Measurements from ENCODE around the gene MGLL.

The MGLL gene

DNA sequence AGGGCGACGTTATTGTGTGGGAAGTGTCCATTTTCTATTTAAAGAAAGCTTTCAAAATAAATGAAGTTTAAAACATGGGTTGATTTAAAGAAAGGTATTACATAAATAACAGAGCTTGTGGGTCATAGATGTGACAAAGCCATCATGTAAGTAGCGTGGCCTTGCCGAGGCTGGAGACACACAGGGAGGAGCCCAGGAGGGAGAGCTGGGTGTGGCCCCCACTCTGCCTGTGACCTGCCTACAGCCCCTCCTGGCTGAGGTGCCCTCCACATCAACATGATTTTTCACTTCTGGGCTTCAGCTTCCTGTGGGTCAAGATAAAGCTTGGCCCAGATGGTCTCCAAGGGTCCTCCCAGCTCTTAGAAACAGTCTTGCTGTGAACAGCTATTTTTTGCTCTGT lies 12.5 kb upstream of the MGLL start:
- no peak for DNase-seq

DNA sequence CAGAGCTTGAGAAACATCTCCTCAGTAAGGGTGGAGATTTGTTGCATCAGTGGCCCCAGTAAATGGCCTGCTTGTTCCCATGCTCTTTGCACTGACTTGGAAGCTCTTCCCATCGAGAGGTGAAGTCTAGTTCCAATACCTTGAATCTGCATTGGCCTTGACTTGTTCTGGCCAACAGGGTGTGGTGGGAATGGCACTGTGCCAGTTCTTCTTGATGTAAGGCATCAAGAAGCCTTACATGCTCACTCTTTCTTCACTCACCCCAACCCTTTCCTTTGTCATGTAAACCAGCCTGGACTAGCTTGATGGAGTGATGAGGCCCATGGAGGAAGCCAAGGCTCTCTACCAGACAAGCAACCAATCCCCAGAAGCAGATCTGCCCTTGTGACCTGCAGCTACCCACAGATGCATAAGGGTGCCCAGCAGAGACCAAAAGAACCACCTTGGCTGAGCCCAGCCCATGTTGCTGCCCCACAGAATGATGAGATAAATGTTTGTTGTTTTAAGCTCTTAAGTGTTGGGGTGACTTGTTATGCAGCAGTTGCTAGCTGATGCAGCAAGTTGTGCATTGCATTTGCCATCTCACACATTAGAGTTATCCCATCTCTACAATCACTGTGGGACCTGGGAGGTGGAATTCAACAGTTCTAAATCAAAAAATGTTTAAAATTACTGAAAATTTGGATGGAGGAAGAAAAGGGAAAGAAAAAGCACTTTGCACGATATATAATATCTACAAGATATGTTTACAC lies 11.1 kb upstream of the MGLL start:
- DNase-seq = no peak

DNA sequence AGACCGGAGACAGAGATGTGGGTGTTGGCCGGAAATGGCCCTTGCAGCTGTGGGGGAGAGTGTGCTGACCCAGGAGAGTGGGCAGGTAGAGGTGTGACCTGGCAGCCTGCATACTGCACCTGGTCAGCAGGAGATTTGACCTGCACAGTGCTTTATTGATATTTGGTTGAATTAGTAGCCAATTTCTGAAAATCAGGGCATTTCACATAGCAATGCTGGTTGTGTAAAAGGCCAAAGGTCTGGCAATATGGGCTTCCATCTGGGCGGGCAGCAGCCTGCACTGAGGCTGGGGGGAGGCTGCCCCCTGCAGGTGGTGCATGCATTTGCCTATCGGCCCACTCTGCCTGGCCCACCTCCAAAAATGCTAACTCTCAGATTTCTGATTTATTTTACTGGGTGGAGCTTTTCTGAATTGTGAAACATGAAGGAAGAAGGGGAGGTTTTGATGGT lies 9.4 kb upstream of the MGLL start:
- DNase-seq = no peak

DNA sequence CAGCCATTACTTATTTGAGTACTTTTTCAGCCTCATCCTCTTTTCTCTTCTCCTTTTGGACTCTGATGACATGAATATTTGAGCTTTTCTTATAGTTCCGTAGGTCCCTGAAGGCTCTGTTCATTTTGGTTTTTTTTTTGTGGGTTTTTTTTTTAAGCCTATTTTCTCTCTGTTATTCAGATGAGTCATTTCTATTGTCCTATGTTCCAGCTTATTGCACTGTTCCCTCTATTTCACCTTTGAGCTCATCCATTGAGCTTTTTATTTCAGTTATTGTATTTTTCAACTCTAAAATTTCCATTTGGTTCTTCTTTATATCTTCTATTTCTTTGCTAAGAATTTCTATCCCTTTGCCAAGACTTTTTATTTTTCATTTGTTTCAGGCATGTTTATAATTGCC lies 7.2 kb upstream of the MGLL start:
- no peak for DNase-seq

DNA sequence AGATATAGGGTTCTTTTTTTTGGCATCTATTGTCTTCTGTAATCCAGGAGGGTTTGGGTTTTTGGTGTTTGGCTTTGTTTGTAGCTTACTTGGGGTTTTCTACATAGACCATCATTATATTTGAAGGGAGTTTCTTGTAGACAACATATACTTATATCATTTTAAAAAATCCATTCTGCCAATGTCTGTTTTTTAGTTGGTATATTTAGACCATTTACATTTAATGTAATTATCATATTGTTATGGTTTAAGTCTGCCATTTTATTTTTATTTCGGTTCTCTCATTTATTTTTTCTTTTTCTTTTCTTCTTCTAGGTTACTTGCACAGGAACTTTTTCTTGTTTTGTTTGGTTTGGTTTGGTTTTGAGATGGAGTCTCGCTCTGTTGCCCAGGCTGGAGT lies 5.5 kb upstream of the MGLL start:
- no peak for DNase-seq

DNA sequence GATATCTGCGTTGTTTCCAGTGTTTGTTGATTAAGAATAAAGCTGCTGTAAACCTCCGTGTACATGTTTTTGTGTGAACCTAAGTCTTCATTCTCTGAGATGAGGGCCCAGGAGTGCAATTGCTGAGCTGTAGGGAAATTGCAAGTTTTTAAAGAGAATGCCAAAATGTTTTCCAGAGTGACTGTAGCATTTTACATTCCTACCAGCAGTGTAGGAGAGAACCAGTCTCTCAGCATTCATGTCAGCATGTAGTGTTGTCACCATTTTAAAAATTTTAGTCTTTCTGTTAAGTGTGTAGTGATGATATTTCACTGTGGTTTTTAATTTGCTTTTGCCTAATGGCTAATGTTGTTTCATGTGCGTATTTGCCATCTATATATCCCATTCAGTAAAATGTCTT lies 3.4 kb upstream of the MGLL start:
- no peak for DNase-seq

DNA sequence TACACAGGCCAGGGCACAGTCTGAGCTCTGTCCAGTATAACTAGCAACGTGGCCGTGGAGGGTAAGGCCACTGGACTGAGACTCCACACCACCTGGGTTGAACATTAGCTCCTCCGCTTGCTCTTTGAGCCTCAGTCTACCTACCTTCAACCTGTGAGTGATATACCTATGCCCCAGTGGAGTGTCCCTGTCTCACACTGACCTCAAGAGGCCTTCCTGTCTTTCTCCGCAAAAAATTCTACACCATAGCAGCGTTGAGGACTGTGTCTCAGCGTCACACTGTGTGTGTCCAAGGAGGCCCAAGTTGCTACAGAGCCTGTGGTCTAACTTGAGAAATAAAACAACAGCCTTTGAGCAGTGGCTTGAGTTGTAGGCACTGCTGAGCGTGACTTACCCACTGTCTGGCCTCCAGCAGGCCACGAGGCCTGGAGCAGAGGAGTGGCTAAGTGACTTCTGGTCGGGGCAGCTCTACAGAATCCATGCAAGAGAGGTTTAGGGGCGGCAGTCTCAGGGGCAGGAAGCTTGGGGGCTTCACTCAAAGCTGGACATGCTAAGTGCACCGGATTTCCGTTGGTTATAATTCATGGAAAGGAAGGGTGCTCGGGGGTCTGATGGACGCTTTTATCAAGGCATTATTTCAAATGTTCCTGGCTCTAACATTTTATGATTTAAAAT lies 2.0 kb upstream of the MGLL start:
- no peak for DNase-seq

DNA sequence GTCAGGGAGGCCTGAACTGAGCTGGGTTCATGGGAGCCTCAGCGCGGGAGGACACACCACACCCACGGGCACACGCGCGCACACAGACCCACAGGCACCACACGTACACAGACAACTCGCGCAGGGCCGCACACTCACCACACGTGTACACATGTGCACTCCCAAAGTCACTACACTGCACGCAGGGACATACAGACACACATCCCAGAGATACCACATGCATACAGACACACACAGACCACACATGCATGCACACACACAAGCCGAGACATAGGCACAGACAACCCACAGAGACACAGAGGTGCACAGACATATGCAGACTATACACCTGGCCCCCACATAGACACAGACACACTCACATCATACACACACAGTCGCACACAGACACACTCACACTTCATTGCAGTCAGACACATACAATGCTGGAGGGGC lies 1.1 kb upstream of the MGLL start:
- DNase-seq = no peak

DNA sequence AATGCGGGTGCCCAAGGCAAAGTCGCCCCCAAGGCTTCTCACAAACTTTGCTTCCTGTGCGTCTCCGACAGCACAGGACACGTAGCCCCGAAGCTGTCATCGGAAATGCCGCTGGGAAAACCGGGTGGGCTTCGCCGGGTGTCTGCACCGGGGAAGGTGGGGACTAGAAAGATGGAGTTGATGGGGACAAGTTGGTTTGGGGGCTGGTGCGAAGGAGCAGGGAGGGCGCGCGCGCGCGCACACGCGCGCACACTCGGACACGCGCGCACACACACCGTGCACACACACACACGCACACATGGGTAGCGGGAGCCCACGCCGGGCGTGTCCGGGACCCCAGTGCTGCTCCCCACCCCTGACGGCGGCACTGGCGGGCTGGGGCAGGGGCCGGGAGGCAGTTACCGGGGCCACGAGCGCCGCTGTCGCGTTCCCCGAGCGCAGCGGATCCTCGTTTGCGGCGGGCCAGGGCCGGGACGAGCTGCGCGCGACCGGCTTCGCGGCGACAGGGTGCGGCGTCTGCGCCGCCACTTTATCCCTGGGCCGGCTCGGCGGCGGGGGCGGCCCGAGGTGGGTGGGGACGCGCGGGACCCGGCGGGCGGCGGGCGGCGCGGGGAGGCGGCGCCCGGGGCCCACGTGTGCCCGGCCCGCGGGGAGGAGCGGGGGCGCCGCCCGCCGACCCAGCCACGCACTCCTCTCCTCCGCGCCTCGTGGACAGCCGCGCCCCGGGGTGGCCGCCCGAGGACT lies 539 bp upstream of the MGLL start:
- no peak for DNase-seq

DNA sequence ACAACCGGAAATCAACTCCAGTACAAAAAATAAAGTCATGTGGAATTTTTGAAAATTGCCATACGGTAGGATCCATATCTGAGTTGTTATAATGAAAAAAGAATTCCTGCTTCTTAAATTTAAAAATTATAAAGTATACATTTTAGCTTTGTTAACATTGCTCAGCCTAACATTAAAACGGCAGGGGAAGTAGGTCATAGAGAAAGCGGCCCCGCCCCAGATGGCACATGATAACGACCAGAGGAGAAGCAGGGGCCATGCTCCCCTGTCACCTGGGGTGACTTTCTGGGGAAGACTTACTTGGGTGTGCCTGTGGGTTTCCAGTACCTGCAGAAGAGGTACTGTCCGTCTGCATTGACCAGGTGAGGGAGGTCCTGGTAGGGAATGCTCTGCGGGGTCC lies 921 bp downstream of the MGLL start:
- DNase-seq = no peak

DNA sequence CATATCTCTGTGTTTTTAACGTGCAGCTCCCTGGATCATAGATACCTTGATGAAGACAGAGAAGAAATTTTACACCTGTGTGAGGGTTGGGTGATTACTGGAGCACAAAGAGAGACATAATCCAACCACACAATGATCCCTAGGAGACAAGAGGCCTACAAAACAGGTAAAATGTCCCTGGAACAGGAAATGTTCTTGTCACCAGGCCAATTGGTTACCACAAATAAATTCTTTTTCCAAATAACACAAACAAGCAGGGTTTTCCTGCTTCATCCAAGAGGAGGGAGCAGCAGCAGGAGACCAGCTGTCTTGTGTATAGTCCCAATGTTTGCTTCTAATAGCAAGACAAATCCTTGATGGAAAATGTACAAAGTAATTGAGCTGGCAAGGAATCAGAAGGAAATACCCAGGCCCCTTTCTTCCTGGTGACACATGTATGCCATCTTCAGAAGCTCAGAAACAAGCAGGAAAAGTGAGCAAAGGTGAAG lies 1.4 kb downstream of the MGLL start:
- DNase-seq = no peak

DNA sequence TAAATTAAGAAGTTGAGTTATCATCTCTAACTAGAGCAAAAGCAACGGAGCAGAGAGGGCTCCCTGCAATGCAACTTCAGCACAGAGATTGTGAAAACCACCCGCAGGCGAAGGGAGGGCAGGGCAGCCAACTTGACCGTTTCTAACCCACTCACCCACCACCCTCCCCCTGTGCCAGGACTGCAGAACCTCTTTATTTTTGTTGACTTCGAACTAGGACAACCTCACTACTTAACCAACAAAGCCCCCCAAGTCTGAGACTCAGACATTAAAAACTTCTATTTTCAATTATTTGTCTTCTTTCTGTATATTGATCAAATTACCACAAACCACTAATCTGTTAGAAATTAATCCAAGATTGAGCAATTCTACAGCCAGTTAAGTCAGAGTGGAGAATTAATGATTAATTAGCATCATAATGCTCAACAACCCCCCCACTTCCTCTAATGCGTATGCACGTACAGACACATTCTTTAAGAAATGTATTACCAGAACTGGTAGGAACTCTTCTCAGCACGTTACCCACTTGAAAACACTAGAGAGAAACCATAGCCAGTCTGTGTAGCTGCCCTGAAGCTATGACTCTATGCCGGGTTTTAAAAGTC lies 2.0 kb downstream of the MGLL start:
- no peak for DNase-seq

DNA sequence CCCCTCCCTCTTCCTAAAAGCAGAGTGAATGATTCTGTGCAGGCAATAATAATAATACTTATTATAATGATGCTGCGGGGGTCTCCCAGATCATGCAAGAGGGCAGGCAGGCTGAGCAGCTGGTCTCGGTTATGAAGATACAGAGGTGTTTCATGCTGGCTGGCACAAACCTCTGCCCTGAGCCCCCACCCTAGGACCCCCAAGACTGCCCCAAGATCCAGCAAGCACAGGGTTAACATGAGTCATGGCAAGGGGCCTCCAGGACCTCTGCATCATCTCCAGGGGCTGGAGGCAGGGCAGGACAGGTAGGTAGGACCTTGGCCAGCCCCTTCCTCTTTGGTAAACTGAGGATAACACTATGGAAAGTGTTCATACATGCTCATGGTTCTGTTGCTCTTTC lies 2.7 kb downstream of the MGLL start:
- no peak for DNase-seq

DNA sequence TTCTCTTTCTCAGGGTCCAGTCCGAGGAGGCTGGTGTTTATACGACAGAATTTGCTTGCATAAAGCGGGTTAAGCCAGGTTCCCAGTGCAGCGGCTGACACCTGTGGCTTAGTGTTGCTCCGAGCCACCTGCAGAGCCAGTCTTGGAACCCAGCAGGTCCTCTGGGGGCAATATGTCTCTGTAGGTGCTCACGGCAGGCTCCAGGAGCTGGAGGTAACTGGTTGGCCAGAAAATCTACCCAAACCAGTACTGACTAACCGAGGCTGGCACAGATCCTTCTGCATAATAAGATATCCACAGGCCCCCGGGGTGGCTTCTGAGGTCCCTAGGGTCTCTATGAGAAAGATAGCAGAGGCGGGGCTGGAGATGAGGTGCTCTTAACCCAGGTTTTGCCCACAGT lies 3.2 kb downstream of the MGLL start:
- DNase-seq = no peak

DNA sequence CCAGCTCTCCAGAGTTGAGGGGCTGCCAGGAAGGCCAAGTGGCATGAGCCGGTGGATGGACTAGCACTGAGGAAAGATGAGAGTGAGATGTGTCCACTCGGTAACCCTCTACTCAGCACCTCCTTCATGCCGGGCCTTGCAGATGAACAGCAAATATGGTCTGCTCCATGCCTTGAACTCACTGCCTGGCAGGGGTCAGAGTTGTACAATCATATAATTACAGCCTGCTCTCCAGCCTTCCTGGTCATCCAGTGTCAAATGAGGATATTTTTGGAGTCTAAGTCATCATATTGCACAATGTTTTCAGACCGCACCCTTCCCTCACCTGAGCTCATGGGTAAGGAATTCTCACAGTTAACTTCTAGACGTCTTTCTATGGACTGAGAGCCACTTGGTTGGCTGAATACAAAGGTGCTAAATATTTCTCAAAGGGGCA lies 4.9 kb downstream of the MGLL start:
- DNase-seq = no peak

DNA sequence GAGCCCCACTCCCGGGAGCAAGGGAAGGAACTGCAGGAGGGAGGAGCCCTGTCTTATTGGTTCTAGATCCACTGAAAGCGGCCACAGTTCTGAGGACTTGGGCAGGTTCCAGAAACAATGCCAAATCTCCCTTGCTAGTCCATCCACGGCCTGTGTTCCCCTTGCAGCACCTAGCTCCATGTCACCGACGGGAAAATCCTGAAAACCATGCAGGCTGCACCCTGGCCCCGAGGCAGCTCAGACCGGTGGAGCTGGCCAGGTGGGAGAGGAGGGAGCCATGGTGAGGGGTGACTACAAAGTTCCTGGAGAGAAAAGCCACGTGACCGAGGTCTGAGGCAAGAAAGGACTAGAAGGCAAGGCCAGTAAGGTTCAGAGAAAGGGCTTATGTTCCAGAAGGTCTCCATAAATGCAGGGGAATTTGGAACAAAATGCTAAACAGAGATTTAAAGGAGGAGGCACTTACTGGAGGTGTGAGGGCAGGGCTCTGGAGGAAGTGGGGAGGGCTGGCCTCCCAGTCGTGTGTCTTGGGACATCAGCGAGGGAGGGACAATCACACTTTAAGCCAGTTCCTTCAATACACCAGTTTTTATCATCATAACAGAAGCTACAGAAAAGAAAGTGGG lies 5.4 kb downstream of the MGLL start:
- no peak for DNase-seq

DNA sequence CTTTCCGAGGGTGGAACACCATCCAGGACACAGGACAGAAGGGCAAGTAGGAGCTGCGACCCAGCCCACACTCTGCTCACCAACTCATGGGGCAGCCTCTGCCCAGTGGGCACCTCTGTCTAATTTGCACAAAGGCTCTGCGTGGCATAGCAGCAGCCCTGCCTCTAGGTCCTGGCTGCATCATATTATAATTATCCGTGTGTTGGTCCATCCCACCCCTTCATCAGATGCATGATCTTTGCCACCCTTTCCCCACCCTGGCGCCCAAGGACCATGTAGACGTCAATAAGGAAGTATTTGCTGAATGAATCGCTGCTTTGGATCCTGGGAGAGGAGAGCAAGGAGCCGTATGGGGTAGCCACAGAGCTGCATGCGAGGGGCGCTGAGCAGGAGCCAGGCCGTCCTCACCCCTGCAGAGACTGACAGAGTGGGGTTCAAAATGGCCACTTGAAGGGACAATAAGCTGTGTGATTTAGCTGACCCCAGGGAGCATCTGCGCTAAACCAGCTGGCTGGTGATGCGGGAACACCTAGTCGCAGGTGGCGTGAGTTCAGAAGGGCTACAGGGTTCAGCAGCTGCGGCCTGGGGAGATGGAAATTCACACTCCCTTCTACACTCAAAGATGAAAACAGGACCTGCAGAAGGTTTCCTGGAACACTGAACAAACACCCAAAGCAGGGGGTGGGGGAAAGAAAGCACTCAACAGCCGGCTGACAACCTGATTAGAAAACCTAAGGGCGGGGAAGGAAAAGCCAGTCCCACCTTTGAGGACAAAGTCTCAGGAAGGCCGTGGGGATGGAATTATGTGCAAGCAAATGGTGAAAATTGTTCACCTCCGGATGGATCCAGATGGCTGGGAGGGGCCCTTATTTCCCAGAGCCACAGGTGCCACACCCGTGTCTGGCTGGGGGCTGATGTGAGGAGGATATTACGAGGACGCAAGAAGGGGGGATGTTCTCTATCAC lies 6.4 kb downstream of the MGLL start:
- DNase-seq = no peak

DNA sequence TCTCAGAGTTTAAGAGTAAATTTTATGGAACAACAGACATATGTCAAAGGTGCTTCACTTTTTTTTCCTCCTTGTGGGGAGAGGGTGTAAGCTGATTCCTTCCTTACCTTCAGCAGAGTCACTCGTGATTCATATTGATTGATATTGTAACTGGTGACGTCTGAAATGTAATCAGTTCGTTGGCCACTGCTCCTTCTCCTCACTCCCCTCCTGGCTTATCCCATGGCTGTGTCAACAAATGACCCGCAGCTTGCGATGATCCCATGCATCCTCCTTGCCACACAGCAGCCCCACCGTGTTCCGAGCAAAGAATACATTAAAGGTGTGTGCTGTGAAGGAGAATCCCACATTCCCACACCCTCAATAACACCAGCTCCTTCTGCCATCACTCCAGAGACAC lies 7.3 kb downstream of the MGLL start:
- DNase-seq = no peak

DNA sequence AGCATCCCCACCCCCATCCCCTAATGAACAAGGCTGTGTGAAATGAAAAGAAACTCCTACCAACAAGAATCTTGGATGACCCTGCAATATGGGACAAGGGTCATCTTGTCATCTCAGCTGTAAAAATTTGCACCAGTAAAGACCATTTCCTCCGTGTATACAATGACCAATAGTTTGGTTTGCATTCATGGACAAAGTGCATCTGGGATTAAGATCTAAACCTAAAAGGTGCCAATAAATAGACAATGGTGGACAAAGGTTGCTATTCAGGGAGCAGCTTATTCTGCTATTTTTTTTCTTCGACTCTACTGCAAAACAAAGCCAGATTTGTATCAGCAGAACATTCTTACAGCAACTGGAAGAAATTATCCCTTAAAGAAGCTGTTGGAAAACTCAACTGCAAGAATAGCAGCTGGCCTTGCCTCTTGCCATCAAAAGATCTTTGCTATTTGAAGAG lies 8.0 kb downstream of the MGLL start:
- no peak for DNase-seq

DNA sequence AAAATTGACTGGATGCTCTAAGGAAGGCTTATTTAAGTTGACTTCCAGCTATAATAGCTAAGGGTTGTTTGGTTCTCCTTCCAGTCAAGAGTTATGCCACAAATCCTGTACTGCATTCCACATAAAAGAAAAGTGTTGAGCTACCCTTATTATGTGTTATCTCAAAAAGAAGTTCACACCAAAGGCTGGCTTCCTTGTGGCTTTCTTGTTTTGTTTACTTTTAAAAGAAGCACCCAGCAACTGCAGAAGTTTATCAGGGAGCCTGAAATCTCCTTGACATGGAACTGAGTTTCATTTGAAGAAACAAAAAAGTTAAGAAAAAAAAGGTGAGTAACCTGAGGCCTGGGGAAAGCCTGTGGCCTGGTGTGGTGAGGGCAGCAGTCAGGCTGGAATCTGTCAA lies 10.2 kb downstream of the MGLL start:
- DNase-seq = no peak

DNA sequence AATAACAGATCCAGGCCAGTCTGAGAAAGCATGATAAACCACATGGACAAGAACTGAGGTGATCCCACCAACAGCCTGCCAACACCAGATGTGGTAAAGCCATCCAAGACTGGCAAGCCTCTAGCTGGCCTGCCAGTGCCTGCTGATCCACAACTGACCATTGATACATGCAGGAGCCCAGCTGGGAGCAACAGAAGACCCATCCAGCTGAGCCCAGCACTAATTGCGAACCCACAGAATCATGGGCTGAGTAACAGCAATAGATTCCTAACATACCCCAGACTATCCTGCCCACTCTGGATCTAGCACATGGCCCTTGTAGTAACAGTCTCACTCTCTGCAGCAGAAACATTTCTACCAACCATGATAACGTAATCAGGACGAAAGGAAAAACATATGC lies 10.6 kb downstream of the MGLL start:
- DNase-seq = no peak

DNA sequence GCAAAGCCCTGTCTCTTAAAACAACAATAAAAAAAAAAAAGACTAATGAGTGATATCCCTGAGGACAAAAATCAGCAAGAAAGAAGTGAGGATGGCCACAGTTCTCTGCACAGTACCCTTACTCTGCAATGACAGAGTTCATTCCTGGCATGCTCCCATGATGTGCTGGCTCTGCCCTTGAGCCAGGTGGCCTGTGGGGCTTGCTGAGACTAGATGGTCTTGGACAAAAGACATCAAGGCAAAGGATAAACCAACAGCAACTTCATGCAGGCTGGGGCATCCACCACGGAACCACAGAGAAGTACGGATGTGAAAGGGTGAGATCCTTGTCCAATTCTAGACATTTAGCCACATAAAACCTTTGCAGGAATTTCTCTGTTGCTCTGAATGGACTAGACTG lies 12.7 kb downstream of the MGLL start:
- DNase-seq = no peak

Measured in amniotic stem cell (primary cell).